Vagina (tissue), 2 donors: Measurements from ENCODE around the gene CHN2.

Experiments used
- POLR2A ChIP-seq, 2 donors: fragments of 450-650 bp; IDR thresholded peaks; one replicate each; pipeline ENCODE4 v1.6.1; 2017; ENCODE audit warnings: antibody characterized with exemption in 2 of 2, mild to moderate bottlenecking in 2 of 2, moderate library complexity in 2 of 2
- POLR2AphosphoS5 ChIP-seq, 2 donors: sonication (generic); formaldehyde crosslinking; IDR thresholded peaks; one replicate each; pipeline ENCODE4 v1.9.0; 2017; ENCODE audit warnings: antibody characterized with exemption in 2 of 2, mild to moderate bottlenecking in 2 of 2, low read depth in 1 of 2; ENCODE audit not compliant: insufficient read depth in 1 of 2
- TF ChIP-seq, protein P1 (sequence below), 3 experiments: fragments of 450-650 bp in 2 of 3; fragments of 200-600 bp in 1 of 3; sonication (generic) in 1 of 3; IDR thresholded peaks; one replicate each; pipeline ENCODE4 v1.5.1; 2017 to 2019; ENCODE audit warnings: antibody characterized with exemption in 3 of 3, mild to moderate bottlenecking in 2 of 3, moderate library complexity in 2 of 3

DNA sequence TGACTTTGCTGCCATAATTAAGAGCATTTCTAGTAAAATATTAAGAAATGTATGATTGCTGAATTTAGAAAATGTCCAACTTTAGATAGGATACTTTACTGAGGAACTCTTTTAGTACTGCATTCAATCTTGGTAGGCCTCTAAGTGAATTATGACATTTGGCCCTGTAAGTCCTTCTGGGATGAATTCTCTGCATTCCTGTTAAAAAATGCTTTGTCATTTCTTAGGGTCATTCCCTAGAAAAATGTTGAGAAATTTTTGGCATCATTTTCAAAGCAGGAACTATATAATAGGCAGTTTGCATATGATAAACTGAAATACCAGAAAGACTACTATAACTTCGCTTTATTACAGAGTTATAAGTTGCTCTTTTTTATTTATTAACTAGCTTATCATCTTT, 299.8 kb downstream of the CHN2 start:
- TF ChIP-seq POLR2A (IDR thresholded peaks at IDR 0.05): no peak
- TF ChIP-seq, protein P1, sequence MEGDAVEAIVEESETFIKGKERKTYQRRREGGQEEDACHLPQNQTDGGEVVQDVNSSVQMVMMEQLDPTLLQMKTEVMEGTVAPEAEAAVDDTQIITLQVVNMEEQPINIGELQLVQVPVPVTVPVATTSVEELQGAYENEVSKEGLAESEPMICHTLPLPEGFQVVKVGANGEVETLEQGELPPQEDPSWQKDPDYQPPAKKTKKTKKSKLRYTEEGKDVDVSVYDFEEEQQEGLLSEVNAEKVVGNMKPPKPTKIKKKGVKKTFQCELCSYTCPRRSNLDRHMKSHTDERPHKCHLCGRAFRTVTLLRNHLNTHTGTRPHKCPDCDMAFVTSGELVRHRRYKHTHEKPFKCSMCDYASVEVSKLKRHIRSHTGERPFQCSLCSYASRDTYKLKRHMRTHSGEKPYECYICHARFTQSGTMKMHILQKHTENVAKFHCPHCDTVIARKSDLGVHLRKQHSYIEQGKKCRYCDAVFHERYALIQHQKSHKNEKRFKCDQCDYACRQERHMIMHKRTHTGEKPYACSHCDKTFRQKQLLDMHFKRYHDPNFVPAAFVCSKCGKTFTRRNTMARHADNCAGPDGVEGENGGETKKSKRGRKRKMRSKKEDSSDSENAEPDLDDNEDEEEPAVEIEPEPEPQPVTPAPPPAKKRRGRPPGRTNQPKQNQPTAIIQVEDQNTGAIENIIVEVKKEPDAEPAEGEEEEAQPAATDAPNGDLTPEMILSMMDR (IDR thresholded peaks at IDR 0.05): no peak
- no peak for TF ChIP-seq POLR2AphosphoS5 (IDR thresholded peaks at IDR 0.05; ENCODE audit: insufficient read depth in 1 of 2, low read depth in 1 of 2)
